C4-2B (cell line): Measurements from ENCODE around the gene HNRNPU.

Source experiments
- H3K27ac ChIP-seq: fragments of 450-650 bp; 2 replicates; pipeline ENCODE4 v1.5.1; 2017
- CTCF ChIP-seq: fragments of 450-650 bp; conservative IDR thresholded peaks from 2 replicates; pipeline ENCODE4 v1.5.1; 2017; ENCODE audit warnings: mild to moderate bottlenecking
- ZFX ChIP-seq: fragments of 450-650 bp; IDR thresholded peaks from 2 replicates; pipeline ENCODE4 v1.6.1; 2017

HNRNPU gene

GRCh38 chr1:244826712-244827111 is 37.6 kb downstream of the HNRNPU start:
- H3K27ac ChIP-seq = no peak overlapping the region
- TF ChIP-seq CTCF = no peak
- TF ChIP-seq ZFX = no peak

GRCh38 chr1:244822878-244823277 is 41.5 kb downstream of the HNRNPU start:
- no peak for TF ChIP-seq CTCF
- TF ChIP-seq ZFX = no peak
- H3K27ac ChIP-seq = no peak overlapping the region

GRCh38 chr1:244821134-244821533 is 43.2 kb downstream of the HNRNPU start:
- H3K27ac ChIP-seq = no peak overlapping the region

GRCh38 chr1:244820131-244820530 is 44.2 kb downstream of the HNRNPU start:
- H3K27ac ChIP-seq = no peak overlapping the region
- no peak for TF ChIP-seq ZFX
- no peak for TF ChIP-seq CTCF

More at GRCh38 chr1:244821134-244821533, 43.2 kb downstream of the HNRNPU start:
- TF ChIP-seq CTCF (no peak), ZFX (no peak)

- no peak overlapping the region for H3K27ac ChIP-seq
- no peak for TF ChIP-seq CTCF
- TF ChIP-seq ZFX = no peak
These were observed 46.9 kb downstream of the HNRNPU start for GRCh38 chr1:244817415-244817894.

- TF ChIP-seq CTCF = no peak
- TF ChIP-seq ZFX = no peak
- H3K27ac ChIP-seq = no peak overlapping the region
These were observed 48.7 kb downstream of the HNRNPU start for GRCh38 chr1:244815600-244816099.

GRCh38 chr1:244813327-244813726 is 51.0 kb downstream of the HNRNPU start:
- no peak overlapping the region for H3K27ac ChIP-seq
- TF ChIP-seq ZFX (no peak), CTCF (no peak)
